ENCODE data around the gene DAPP1.

DNA sequence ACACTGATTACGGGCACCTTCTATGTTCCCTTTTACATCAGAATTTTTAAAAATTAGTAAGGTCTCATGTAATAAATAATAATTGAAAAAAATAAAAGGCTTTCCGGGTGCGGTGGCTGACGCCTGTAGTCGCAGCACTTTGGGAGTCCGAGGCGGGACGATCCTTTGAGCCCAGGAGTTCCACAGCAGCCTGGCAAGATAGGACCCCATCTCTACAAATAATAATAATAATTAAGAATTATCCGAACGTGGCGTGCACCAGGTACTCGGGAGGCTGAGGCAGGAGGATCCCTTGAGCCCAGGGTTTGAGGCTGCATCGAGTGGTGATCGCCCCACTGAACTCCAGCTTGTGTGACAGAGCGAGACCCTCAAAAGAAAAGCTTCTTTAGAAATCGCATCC, 78.4 kb downstream of the DAPP1 start:
- TF ChIP-seq CTCF (conservative IDR thresholded peaks at IDR 0.05) = no peak
- TF ChIP-seq ZFX (IDR thresholded peaks at IDR 0.05) = no peak
